ENCODE results near the gene ANXA2R. TPM values are rescaled to one million over a fixed set of nuclear protein-coding genes. Genes with fewer than 3 reads are reported as not detected.

Gene ANXA2R
- total RNA-seq, 2 experiments from 2014 or later: 45.6 to 48.9 TPM

- no peak for DNase-seq
- Mint-ChIP-seq H3K27me3 (no peaks in the 10 kb centered on the region), H3K4me3 (peak overlapping the region; percentile 99), H3K9me3 (no peaks in the 10 kb centered on the region), H3K36me3 (ENCODE audit: low read depth) (peaks cover 38% of the 10 kb centered on the region), H3K27ac (peak overlapping the region; percentile 100), H3K4me1 (ENCODE audit: low read depth) (peaks cover 60% of the 10 kb centered on the region)
- Histone ChIP-seq H3K36me3 (ENCODE audit: insufficient read depth, low read length) (no peaks in the 10 kb centered on the region), H3K27ac (ENCODE audit: low read depth in 1 of 2, low read length in 2 of 2) (peak overlapping the region; percentile 98), H3K27me3 (ENCODE audit: control insufficient read depth in 1 of 2, insufficient read depth in 2 of 2, low read length in 2 of 2) (no peaks in the 10 kb centered on the region), H3K9me3 (ENCODE audit: control insufficient read depth in 1 of 2, insufficient read depth in 1 of 2, low read length in 2 of 2) (no peaks in the 10 kb centered on the region), H3K4me3 (ENCODE audit: low read length) (peak overlapping the region; percentile 80), H3K4me1 (ENCODE audit: insufficient read depth, low read length) (peaks cover 40% of the 10 kb centered on the region)
- no peak for TF ChIP-seq CTCF (IDR thresholded peaks at IDR 0.05)
- no peak for ATAC-seq (ENCODE audit: poor library complexity)
- ChIA-PET CTCF (interaction anchor here (5.0 to 11.0 kb wide), 3 partner anchors 23 to 48 kb away, joined by 31 to 179 read pairs (median 87); partner anchors contain the start of gene ANXA2R), POLR2A (interaction anchor here (0.6 to 15.6 kb wide), 12 partner anchors 9 to 1091 kb away, joined by 3 to 1378 read pairs (median 154); partner anchors contain the start of genes ANXA2R, C5orf34, FBXO4 and TMEM267)
- intact Hi-C loops (cut with DNase I, micrococcal nuclease): no loop called here
Observed at GRCh38 chr5:43016217-43016779, 23.8 kb downstream of the ANXA2R start.

- Mint-ChIP-seq H3K4me1 (ENCODE audit: low read depth) (peaks cover 62% of the 10 kb centered on the region), H3K4me3 (peak overlapping the region; percentile 99), H3K36me3 (ENCODE audit: low read depth) (peaks cover 33% of the 10 kb centered on the region), H3K27ac (peak overlapping the region; percentile 100), H3K27me3 (no peaks in the 10 kb centered on the region), H3K9me3 (no peaks in the 10 kb centered on the region)
- ChIA-PET POLR2A (interaction anchor here (10.1 to 15.6 kb wide), 3 partner anchors 21 to 52 kb away, joined by 398 to 1378 read pairs (median 1251); partner anchors contain the start of gene ANXA2R), CTCF (interaction anchor here (1.2 to 11.0 kb wide), 4 partner anchors 20 to 101 kb away, joined by 3 to 179 read pairs (median 3); partner anchors contain the start of gene ANXA2R)
- H3K27me3 ChIP-seq (ENCODE audit: control insufficient read depth in 1 of 2, insufficient read depth in 2 of 2, low read length in 2 of 2): no peaks in the 10 kb centered on the region
- no peaks in the 10 kb centered on the region for H3K9me3 ChIP-seq (ENCODE audit: control insufficient read depth in 1 of 2, insufficient read depth in 1 of 2, low read length in 2 of 2)
- intact Hi-C loops (cut with DNase I, micrococcal nuclease): no loop called here
- H3K36me3 ChIP-seq (ENCODE audit: insufficient read depth, low read length): no peaks in the 10 kb centered on the region
- no peak overlapping the region for H3K27ac ChIP-seq (ENCODE audit: low read depth in 1 of 2, low read length in 2 of 2)
- TF ChIP-seq CTCF (IDR thresholded peaks at IDR 0.05): no peak
- DNase-seq: no peak
- ATAC-seq (ENCODE audit: poor library complexity): no peak
- peaks cover 49% of the 10 kb centered on the region for H3K4me1 ChIP-seq (ENCODE audit: insufficient read depth, low read length)
- H3K4me3 ChIP-seq (ENCODE audit: low read length): no peak overlapping the region
Observed at GRCh38 chr5:43014522-43014921, 25.6 kb downstream of the ANXA2R start.

GRCh38 chr5:43010935-43011315 lies 29.2 kb downstream of the ANXA2R start:
- intact Hi-C loops (cut with DNase I, micrococcal nuclease): no loop called here
- Mint-ChIP-seq H3K4me1 (ENCODE audit: low read depth) (peaks cover 56% of the 10 kb centered on the region), H3K27ac (peak overlapping the region; percentile 95), H3K36me3 (ENCODE audit: low read depth) (peaks cover 25% of the 10 kb centered on the region), H3K9me3 (no peaks in the 10 kb centered on the region), H3K4me3 (peak overlapping the region; percentile 92), H3K27me3 (no peaks in the 10 kb centered on the region)
- Histone ChIP-seq H3K4me1 (ENCODE audit: insufficient read depth, low read length) (peaks cover 46% of the 10 kb centered on the region), H3K9me3 (ENCODE audit: control insufficient read depth in 1 of 2, insufficient read depth in 1 of 2, low read length in 2 of 2) (no peaks in the 10 kb centered on the region), H3K36me3 (ENCODE audit: insufficient read depth, low read length) (no peaks in the 10 kb centered on the region), H3K27ac (ENCODE audit: low read depth in 1 of 2, low read length in 2 of 2) (peak overlapping the region; percentile 91 to 95), H3K27me3 (ENCODE audit: control insufficient read depth in 1 of 2, insufficient read depth in 2 of 2, low read length in 2 of 2) (no peaks in the 10 kb centered on the region), H3K4me3 (ENCODE audit: low read length) (peak overlapping the region; percentile 82)
- ChIA-PET CTCF (interaction anchor here (0.6 to 1.0 kb wide), 7 partner anchors 9 to 51 kb away, joined by 3 to 9 read pairs (median 3); partner anchors contain the start of gene ANXA2R), POLR2A (interaction anchor here (1.0 to 6.3 kb wide), 6 partner anchors 9 to 61 kb away, joined by 3 to 595 read pairs (median 8); partner anchors contain the start of gene ANXA2R)
- no peak for TF ChIP-seq CTCF (IDR thresholded peaks at IDR 0.05)
- ATAC-seq (ENCODE audit: poor library complexity) (no peak), DNase-seq (no peak)

Data from CD4-positive, alpha-beta T cell (primary cell).